HG02571 (cell line): Measurements from ENCODE around the gene CDKAL1.
A peak's percentile ranks its signal among the peaks of the same experiment; 100 is the strongest.
"Not testable (repeated sequence)": the region's sequence is repeated elsewhere in the genome, so short reads cannot be mapped to it uniquely, and the experiment has no call there.

ENCODE experiments used
- ATAC-seq: cut with Tn5 transposase; IDR thresholded peaks from one replicate; pipeline ENCODE4 v1.9.1; 2021; ENCODE audit warnings: mild to moderate bottlenecking, moderate library complexity; ENCODE audit not compliant: unreplicated experiment

Gene CDKAL1

DNA sequence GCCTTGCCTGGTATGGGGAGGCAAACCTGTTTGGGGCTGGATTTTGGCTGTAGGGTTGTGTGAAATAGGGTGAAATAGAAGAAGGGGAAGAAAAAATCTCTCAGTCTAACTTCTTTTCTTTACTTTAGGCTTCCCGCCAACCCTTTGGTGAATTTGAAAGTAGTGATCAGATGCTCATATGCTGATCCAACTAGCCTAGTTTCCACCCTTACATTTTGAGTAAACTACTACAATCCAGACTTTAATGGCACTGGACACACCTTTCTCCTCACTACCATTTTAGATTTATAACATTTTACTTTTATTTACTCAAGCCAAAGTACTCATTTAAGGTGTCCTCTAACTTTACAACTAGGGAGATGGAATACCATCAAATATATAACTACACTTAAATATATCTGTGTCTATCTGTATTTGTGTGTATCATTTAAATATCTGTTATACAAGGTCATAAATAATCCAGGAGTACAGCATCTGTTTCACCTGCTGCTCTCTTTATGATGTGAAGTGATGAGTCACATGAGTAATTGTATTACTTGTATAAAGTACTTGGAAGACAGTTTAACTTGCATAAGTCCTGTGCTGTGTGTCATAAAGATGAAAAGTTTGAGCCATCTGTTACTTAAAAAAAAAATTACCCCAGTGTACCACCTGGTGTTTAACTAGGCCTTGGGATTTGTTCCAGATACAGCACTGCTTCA lies 172.1 kb downstream of the CDKAL1 start:
- ATAC-seq: no peak

- ATAC-seq: no peak
Measured at GRCh38 chr6:20706939-20707485, 172.8 kb downstream of the CDKAL1 start.

GRCh38 chr6:20707870-20708269 lies 173.6 kb downstream of the CDKAL1 start:
- no peak for ATAC-seq

GRCh38 chr6:20708367-20709124 lies 174.3 kb downstream of the CDKAL1 start:
- peak; percentile 55 for ATAC-seq

- ATAC-seq: no peak
Measured at GRCh38 chr6:20709451-20709850, 175.2 kb downstream of the CDKAL1 start.

DNA sequence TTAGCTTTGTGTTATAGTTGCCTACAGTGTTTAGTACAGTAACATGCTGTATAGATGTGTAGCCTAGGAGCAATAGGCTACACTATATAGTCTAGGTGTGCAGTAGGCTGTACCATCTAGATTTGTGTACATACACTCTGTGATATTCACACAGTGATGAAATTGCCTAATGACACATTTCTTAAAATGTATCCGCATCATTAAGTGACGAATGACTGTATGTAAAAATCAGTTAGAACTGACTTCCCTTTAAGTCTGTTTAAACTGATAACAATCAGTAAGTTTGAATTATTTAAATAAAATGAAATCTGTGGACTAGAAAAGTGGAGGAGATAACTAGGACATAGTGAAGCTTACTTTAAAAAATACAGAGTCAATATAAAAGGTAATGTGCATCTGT lies 176.1 kb downstream of the CDKAL1 start:
- no peak for ATAC-seq

DNA sequence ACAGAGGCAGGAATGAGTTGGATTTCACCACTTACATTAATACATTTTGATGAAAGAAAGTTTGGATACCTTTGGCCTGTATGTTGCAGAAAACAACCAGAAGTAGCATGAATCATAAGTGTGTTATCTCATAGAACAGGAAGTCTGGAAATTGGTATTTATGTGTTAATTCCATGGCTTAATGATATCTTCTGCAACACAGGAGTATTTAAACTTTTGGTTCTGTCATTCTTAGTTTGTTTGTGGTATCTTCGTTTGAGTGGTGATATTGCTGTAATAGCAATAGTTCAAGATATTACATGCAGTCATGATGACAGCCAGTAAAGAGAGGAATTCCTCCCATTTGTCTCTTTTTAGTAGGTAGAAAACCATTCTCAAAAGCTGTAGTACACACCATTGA lies 177.3 kb downstream of the CDKAL1 start:
- no peak for ATAC-seq

DNA sequence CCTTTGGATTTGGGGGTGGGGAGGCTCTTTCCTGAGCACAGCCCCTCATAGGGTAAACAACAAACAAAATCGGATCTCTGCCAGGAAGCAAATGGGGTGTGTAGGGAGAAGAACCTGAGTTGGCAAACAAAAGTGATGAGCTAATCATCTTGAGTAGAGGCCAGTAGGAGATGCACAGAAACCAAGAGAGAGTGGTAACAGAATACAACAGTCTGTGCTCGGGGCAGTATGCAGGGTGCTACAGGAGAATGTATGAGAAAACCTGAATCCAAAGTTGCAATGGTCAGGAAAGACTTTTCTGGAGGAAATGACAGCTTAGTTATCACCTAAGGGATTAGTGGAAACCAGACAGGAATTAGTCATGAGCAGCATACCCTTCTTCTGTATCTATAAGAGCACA lies 177.8 kb downstream of the CDKAL1 start:
- no peak for ATAC-seq

DNA sequence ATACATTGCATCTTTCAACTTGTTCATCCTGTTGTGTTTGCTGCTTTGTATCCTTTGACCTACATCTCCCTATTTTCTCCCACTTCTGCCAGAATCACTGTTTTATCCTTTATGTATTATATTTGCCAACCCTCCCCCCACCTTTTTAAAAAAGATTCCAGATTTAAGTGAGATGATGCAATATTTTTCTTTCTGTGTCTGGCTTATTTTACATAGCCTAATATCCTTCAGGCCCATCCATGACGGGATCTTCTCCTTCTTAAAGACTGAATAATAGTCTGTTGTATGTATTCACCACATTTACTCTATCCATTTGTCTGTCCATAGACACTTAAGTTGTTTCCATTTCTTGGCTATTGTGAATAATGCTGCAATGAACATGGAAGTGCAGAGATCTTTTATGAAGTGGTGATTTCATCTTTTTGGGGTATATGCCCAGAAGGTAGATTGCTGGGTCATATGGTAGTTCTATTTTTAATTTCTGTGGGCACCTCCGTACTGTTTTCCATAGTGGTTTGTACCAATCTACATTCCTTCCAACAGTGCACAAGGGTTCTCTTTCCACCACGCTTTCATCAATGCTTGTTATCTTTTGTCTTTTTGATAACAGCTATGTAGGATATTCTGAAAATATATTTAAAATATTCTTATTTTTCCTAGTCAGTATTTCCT lies 181.0 kb downstream of the CDKAL1 start:
- no peak for ATAC-seq

- ATAC-seq: peak; percentile 79
Measured at GRCh38 chr6:20716865-20717264, 182.6 kb downstream of the CDKAL1 start.

- no peak for ATAC-seq
Measured at GRCh38 chr6:20717743-20718142, 183.5 kb downstream of the CDKAL1 start.

DNA sequence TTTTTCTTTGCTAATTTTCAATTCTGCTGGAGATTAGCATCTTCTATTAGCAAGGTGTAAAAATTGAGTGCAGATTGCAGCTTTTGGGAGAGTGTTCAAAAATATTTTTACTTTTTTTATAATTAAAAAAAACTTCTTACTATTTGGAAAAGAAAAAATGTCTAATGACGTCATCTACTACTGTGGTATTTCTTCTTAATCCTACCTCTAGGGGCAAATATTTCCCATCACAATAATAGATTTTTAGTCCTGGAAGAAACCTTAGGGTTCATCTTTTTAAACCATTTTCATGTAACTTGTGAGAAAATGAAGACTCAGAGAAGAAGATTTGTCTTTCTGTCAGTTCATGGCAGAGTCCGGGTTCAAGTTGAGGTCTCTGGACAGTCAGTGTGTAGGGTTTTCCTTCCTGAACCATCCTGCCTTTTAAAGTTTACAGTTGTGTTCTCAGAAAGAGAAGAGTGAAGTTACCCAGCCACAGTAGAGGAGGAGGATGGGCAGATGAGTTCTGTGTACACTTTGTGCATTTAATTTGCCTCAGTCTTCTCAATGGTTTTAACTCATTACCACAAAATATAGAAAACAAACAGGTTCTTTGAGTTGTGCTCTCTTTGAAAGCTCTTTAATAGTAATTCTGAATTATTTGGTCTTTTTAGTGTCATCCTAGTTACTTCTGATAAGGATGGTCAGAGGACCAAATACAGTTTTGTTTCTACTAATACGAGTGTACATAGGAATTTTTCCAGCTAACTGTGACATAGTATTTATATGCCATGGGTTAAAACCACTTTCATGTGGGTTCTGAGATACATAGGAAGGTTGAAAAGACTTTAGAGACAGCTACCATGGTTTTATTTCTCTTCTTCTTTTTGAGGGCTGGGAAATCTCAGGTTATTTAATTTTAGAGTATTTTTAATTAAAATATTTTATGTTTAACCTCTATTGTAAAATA lies 184.7 kb downstream of the CDKAL1 start:
- ATAC-seq: no peak

- ATAC-seq: no peak
Measured at GRCh38 chr6:20719980-20720379, 185.7 kb downstream of the CDKAL1 start.

- not testable (repeated sequence) for ATAC-seq
Measured at GRCh38 chr6:20721121-20721520, 186.9 kb downstream of the CDKAL1 start.

DNA sequence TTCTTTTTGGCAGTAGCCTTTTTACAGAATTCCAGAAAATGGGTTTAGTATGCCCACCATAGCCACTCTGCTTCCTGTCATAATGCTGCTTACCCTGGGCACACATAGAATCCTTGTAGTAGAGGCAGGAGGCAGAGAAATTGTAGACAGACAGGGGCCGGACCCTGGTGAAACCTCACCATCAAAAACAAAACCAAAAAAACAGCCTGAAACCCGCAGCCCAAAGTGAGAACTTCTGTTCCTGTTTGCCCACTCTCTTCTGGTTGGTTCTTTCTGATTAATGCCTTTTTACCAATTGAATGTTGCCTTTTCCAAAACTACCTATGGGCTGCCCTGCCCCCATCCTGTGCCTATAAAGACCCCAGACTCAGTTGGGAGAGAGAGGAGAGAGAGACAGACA lies 188.2 kb downstream of the CDKAL1 start:
- no peak for ATAC-seq

DNA sequence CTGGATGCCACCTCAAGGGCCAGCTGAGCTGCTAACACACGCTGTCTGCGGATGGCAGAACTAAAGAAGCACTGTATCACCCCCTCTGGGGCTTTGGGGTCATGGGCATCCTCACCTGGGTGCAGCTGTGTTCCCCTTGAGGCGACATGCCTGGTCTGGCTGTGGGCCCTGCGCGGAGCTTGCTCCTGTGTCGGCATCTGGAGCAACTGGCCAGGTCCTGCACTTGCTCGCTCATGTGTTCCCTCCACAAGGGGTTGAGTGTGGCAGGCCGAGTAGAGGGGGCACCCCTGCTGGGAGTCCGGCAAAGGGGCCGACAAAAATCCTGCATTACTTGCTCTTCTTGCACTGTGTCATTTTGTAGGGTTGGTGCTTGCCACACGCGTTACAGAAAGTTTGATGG lies 189.0 kb downstream of the CDKAL1 start:
- ATAC-seq: no peak

DNA sequence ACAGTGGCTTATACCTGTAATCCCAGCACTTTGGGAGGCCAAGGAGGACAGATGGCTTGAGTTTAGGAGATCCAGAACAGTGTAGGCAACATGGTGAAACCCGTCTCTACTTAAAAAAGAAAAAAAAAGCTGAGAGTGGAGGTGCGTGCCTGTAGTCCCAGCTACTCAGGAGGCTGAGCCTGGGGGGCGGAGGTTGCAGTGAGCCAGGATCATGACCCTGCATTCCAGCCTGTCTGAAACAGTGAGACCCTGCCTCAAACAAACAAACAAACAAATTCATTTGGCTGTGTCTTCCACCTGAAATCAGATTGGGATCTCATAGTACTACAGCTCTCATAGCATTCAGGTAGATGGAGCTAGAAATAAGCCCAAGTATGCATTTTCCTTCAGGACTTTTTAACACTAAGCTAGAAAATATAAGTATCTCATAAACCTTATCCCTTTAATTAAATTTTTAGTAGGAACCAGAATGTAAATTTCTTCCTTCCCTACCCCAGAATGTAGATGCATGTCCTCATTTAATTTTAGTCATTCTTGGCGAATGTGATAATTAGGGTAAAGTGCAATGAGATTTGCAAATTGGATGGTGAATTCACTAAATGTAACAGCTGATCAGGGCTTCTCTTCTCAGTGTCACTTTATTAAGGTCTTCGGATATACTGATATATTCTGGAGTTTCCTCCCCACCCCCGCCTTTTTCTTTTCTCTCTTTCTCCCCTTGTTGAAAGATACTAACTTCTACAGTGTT lies 190.4 kb downstream of the CDKAL1 start:
- no peak for ATAC-seq

DNA sequence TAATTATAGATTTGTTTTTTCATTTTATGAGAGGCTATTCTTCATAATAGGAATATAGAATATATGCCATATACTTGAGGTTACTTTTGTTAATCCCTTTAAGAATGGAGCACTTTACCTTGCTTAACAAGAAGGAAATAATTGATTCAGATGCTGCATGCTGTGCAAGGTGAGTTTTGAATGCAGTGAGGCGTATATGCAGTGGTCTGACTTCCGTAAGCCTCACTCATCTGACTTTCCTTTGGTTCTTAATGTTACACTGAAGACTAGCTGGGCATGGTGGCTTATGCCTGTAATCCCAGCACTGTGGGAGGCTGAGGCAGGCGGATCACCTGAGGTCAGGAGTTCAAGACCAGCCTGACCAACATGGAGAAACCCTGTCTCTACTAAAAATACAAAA lies 191.0 kb downstream of the CDKAL1 start:
- ATAC-seq: not testable (repeated sequence)

DNA sequence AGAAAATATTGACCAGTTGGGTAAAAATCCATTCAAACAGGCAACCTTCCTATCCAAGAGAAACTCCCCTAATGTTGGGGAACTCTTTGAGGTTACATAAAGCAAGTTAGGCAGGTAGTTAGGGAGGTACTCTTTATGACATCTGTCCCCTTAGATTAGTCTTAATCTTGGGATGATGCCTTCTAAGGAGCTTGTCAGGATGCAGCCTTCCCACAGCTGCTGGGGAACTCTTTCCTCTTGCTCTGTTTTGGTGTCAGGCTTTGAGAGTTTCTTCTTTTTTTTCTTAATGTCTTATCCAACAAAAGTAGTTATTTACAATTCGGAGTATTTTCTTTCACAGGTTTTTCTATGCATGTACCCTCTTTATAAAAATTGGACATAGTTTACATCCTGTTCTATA lies 194.8 kb downstream of the CDKAL1 start:
- no peak for ATAC-seq

DNA sequence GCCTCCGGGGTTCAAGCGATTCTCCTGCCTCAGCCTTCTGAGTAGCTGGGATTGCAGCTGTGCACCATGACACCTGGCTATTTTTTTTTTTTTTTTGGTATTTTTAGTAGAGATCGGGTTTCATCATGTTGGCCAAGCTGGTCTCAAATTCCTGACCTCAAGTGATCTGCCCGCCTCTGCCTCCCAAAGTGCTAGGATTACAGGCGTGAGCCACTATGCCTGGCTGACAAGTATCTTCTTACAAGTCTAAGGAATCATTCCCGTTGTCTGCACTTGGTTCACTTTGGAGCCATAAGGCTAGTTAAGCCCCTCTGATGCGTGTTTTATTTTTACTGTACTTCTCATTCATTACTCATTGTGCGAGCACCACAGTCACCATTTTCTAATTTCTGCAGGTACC lies 198.1 kb downstream of the CDKAL1 start:
- not testable (repeated sequence) for ATAC-seq
